ENCODE results near the gene SH3PXD2A. TPM values are rescaled to one million over a fixed set of nuclear protein-coding genes. Genes with fewer than 3 reads are reported as not detected.
"Not testable (repeated sequence)": the region's sequence is repeated elsewhere in the genome, so short reads cannot be mapped to it uniquely, and the experiment has no call there.

The SH3PXD2A gene
- total and polyA plus RNA-seq, 10 donors = 2.6 to 50.0 (median 35.2) TPM

DNA sequence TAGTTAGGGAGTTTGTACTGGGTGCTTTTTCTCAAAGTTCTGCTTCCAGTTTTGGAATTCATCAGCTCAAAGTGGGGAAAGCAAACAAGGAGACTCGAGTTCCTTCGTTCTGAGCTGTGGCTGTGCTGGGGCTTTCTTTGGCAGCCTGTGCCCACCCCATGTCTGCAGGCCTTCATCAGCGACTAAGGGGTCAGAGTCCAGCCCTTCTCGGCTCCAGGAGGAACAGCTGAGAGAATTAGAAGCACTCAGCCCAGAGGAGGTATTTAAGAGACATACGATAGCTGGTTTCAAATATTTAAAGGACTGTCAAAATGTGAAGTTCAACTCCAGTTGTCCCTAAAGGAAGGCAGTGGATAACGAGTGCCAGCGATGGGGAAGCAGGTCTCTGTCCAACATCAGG, 41.3 kb downstream of the SH3PXD2A start:
- H3K4me1 ChIP-seq = peaks cover 0 to 31% (median 14%) of the 10 kb centered on the region in 6 donors
- no peaks in the 10 kb centered on the region for H3K9me3 ChIP-seq
- intact Hi-C loops (cut with DNase I; ENCODE audit: low total_unique reads) = no loop called here
- H3K36me3 ChIP-seq = no peaks in the 10 kb centered on the region
- no peaks in the 10 kb centered on the region for H3K27me3 ChIP-seq (replicated peaks in 1 of 7)
- DNase-seq = peak; percentile 34
- peak overlapping the region in 5 of 8 donors; percentile 7 to 67 (median 36) for H3K27ac ChIP-seq
- 59 to 69% (median 66%) methylated on average over 7 of the region's 7 CpGs for WGBS, 5 donors
- H3K4me3 ChIP-seq = no peak overlapping the region
- TF ChIP-seq POLR2AphosphoS5 (IDR thresholded peaks at IDR 0.05) (no peak), CTCF (IDR thresholded peaks at IDR 0.05 in 8 of 11, conservative IDR thresholded peaks at IDR 0.05 in 3 of 11) (no peak), POLR2A (IDR thresholded peaks at IDR 0.05) (no peak)

DNA sequence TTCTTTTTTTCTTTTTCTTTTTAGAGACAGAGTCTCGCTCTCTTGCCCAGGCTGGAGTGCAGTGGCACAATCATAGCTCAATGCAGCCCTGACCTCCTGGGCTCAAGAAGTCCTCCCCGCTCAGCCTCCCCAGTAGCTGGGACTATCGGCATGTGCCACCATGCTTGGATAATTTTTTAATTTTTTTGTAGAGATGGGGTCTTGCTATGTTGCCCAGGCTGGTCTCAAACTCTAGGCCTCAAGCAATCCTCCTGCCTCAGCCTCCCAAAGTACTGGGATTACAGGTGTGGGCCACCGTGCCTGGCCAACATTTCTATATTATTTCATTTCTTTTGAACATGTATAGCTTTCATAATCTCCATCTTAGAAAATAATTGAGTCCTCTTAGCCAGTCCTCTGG, 42.1 kb downstream of the SH3PXD2A start:
- DNase-seq = peak; percentile 25
- WGBS, 5 donors = 92 to 96% (median 96%) methylated on average over 4 of the region's 4 CpGs
- H3K36me3 ChIP-seq; H3K27me3 ChIP-seq (replicated peaks in 1 of 7); H3K9me3 ChIP-seq; intact Hi-C loops (cut with DNase I; ENCODE audit: low total_unique reads); H3K4me3 ChIP-seq: not testable (repeated sequence)
- Histone ChIP-seq H3K4me1 (peaks cover 0 to 31% (median 14%) of the 10 kb centered on the region in 6 donors), H3K27ac (peak overlapping the region in 5 of 8 donors; percentile 7 to 67 (median 36))

- WGBS, 5 donors = 21 to 33% (median 29%) methylated on average over 4 of the region's 4 CpGs
- peak overlapping the region in 7 of 8 donors; percentile 26 to 73 (median 60) for H3K27ac ChIP-seq
- DNase-seq = peak; percentile 78
- intact Hi-C loops (cut with DNase I; ENCODE audit: low total_unique reads) = no loop called here
- H3K9me3 ChIP-seq = no peaks in the 10 kb centered on the region
- no peaks in the 10 kb centered on the region for H3K36me3 ChIP-seq
- peak in 1 of 11 experiments; percentile 9 for TF ChIP-seq CTCF (IDR thresholded peaks at IDR 0.05 in 8 of 11, conservative IDR thresholded peaks at IDR 0.05 in 3 of 11)
- no peak for TF ChIP-seq POLR2A (IDR thresholded peaks at IDR 0.05)
- peak in 2 of 3 donors; percentile 85 to 88 for TF ChIP-seq POLR2AphosphoS5 (IDR thresholded peaks at IDR 0.05)
- no peak overlapping the region for H3K4me3 ChIP-seq
- no peaks in the 10 kb centered on the region for H3K27me3 ChIP-seq (replicated peaks in 1 of 7)
- H3K4me1 ChIP-seq = peaks cover 0 to 31% (median 14%) of the 10 kb centered on the region in 6 donors
Observed at GRCh38 chr10:103812432-103812831, 42.9 kb downstream of the SH3PXD2A start.

DNA sequence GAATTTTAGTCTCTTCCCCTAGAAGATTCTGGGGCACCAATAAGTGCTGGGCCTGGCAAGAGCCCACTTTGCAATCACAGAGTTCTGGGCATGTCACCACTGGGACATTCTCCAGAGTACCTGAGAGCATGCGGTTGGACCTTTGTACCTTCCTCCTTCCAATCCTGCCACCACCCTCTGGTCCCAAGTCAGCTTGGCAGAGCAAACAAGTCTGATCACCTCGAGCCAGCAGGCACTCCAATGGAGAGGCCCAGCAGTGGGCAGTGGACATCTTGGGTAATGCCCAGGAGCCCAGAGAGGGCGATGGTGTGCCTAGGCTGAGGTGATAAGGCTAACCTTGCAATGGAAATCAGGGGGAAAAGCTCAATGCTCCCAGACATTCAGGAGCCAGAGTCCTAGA, 43.4 kb downstream of the SH3PXD2A start:
- no peak overlapping the region for H3K4me3 ChIP-seq
- H3K4me1 ChIP-seq = peaks cover 0 to 31% (median 14%) of the 10 kb centered on the region in 6 donors
- intact Hi-C loops (cut with DNase I; ENCODE audit: low total_unique reads) = no loop called here
- no peaks in the 10 kb centered on the region for H3K36me3 ChIP-seq
- TF ChIP-seq POLR2AphosphoS5 (IDR thresholded peaks at IDR 0.05) = no peak
- no peak for TF ChIP-seq CTCF (IDR thresholded peaks at IDR 0.05 in 8 of 11, conservative IDR thresholded peaks at IDR 0.05 in 3 of 11)
- TF ChIP-seq POLR2A (IDR thresholded peaks at IDR 0.05) = no peak
- no peaks in the 10 kb centered on the region for H3K27me3 ChIP-seq (replicated peaks in 1 of 7)
- H3K27ac ChIP-seq = peak overlapping the region in 7 of 8 donors; percentile 26 to 73 (median 60)
- DNase-seq = peak; percentile 61
- no peaks in the 10 kb centered on the region for H3K9me3 ChIP-seq
- 61 to 86% (median 75%) methylated on average over 3 of the region's 3 CpGs for WGBS, 5 donors

GRCh38 chr10:103811463-103811862, 43.9 kb downstream of the SH3PXD2A start:
- intact Hi-C loops (cut with DNase I; ENCODE audit: low total_unique reads) = no loop called here
- Histone ChIP-seq H3K27ac (peak overlapping the region in 7 of 8 donors; percentile 4 to 73 (median 60)), H3K9me3 (no peaks in the 10 kb centered on the region), H3K36me3 (no peaks in the 10 kb centered on the region), H3K4me3 (no peak overlapping the region), H3K4me1 (peaks cover 0 to 31% (median 14%) of the 10 kb centered on the region in 6 donors), H3K27me3 (replicated peaks in 1 of 7) (no peaks in the 10 kb centered on the region)
- WGBS, 5 donors = 84 to 91% (median 88%) methylated on average over 6 of the region's 6 CpGs
- TF ChIP-seq POLR2A (IDR thresholded peaks at IDR 0.05) (no peak), POLR2AphosphoS5 (IDR thresholded peaks at IDR 0.05) (no peak), CTCF (IDR thresholded peaks at IDR 0.05 in 8 of 11, conservative IDR thresholded peaks at IDR 0.05 in 3 of 11) (no peak)
- peak; percentile 22 for DNase-seq
